Measurements from ENCODE around the gene PGLYRP1.
A peak's percentile ranks its signal among the peaks of the same experiment; 100 is the strongest.

Gene PGLYRP1

GRCh38 chr19:46022431-46023310 lies at the start of gene PGLYRP1:
TSS of gene PGLYRP1 (minus strand) at chr19:46023053. CDS start at chr19:46023021, 32 bp downstream.
- no peak for DNase-seq (ENCODE audit: low read depth)
- no peak within 1 kb of the TSS for H3K4me3 ChIP-seq (ENCODE audit: low read depth, low read length)

GRCh38 chr19:46069806-46070341 lies 47.0 kb upstream of the PGLYRP1 start:
- peak; percentile 77 for DNase-seq (ENCODE audit: low read depth)
- no peak overlapping the region for H3K4me3 ChIP-seq (ENCODE audit: low read depth, low read length)

GRCh38 chr19:46068345-46069258 lies 45.7 kb upstream of the PGLYRP1 start:
- DNase-seq (ENCODE audit: low read depth): peak; percentile 61
- H3K4me3 ChIP-seq (ENCODE audit: low read depth, low read length): no peak overlapping the region

GRCh38 chr19:46067691-46068090 lies 44.8 kb upstream of the PGLYRP1 start:
- no peak for DNase-seq (ENCODE audit: low read depth)
- no peak overlapping the region for H3K4me3 ChIP-seq (ENCODE audit: low read depth, low read length)

- DNase-seq (ENCODE audit: low read depth): no peak
- H3K4me3 ChIP-seq (ENCODE audit: low read depth, low read length): no peak overlapping the region
Measured at GRCh38 chr19:46066471-46066870, 43.6 kb upstream of the PGLYRP1 start.

GRCh38 chr19:46065486-46066071 lies 42.7 kb upstream of the PGLYRP1 start:
- no peak for DNase-seq (ENCODE audit: low read depth)
- H3K4me3 ChIP-seq (ENCODE audit: low read depth, low read length): no peak overlapping the region

GRCh38 chr19:46063201-46063600 lies 40.3 kb upstream of the PGLYRP1 start:
- DNase-seq (ENCODE audit: low read depth): no peak
- no peak overlapping the region for H3K4me3 ChIP-seq (ENCODE audit: low read depth, low read length)

- DNase-seq (ENCODE audit: low read depth): no peak
- no peak overlapping the region for H3K4me3 ChIP-seq (ENCODE audit: low read depth, low read length)
Measured at GRCh38 chr19:46060012-46060411, 37.2 kb upstream of the PGLYRP1 start.

- no peak for DNase-seq (ENCODE audit: low read depth)
- H3K4me3 ChIP-seq (ENCODE audit: low read depth, low read length): no peak overlapping the region
Measured at GRCh38 chr19:46058778-46059177, 35.9 kb upstream of the PGLYRP1 start.

GRCh38 chr19:46056536-46056935 lies 33.7 kb upstream of the PGLYRP1 start:
- H3K4me3 ChIP-seq (ENCODE audit: low read depth, low read length): no peak overlapping the region
- no peak for DNase-seq (ENCODE audit: low read depth)

GRCh38 chr19:46052896-46053295 lies 30.0 kb upstream of the PGLYRP1 start:
- DNase-seq (ENCODE audit: low read depth): no peak
- no peak overlapping the region for H3K4me3 ChIP-seq (ENCODE audit: low read depth, low read length)

- DNase-seq (ENCODE audit: low read depth): no peak
Measured at GRCh38 chr19:46049597-46049996, 26.7 kb upstream of the PGLYRP1 start.

GRCh38 chr19:46043519-46043918 lies 20.7 kb upstream of the PGLYRP1 start:
- no peak overlapping the region for H3K4me3 ChIP-seq (ENCODE audit: low read depth, low read length)
- no peak for DNase-seq (ENCODE audit: low read depth)

More at GRCh38 chr19:46049597-46049996, 26.7 kb upstream of the PGLYRP1 start:
- H3K4me3 ChIP-seq (ENCODE audit: low read depth, low read length): no peak overlapping the region

GRCh38 chr19:46042252-46042883 lies 19.5 kb upstream of the PGLYRP1 start:
- no peak overlapping the region for H3K4me3 ChIP-seq (ENCODE audit: low read depth, low read length)
- no peak for DNase-seq (ENCODE audit: low read depth)

GRCh38 chr19:46040952-46041500 lies 18.2 kb upstream of the PGLYRP1 start, which contains the start of gene IGFL4:
TSS of gene IGFL4 (minus strand) at chr19:46041002. CDS start at chr19:46040962, 40 bp downstream.
- H3K4me3 ChIP-seq (ENCODE audit: low read depth, low read length): no peak within 1 kb of the TSS
- DNase-seq (ENCODE audit: low read depth): no peak

- DNase-seq (ENCODE audit: low read depth): no peak
- H3K4me3 ChIP-seq (ENCODE audit: low read depth, low read length): no peak overlapping the region
Measured at GRCh38 chr19:46040125-46040524, 17.3 kb upstream of the PGLYRP1 start.

GRCh38 chr19:46036744-46037128 lies 13.9 kb upstream of the PGLYRP1 start:
- no peak for DNase-seq (ENCODE audit: low read depth)

GRCh38 chr19:46035986-46036743 lies 13.3 kb upstream of the PGLYRP1 start:
- H3K4me3 ChIP-seq (ENCODE audit: low read depth, low read length): no peak overlapping the region
- DNase-seq (ENCODE audit: low read depth): no peak

More at GRCh38 chr19:46036744-46037128, 13.9 kb upstream of the PGLYRP1 start:
- H3K4me3 ChIP-seq (ENCODE audit: low read depth, low read length): no peak overlapping the region

Data from skeletal muscle cell (primary cell).